H1 (cell line): ENCODE data around the gene GATB. TPM values are rescaled to one million over a fixed set of nuclear protein-coding genes. Genes with fewer than 3 reads are reported as not detected.

Experiments
- CTCF ChIA-PET: fragments of 300-600 bp; sonication (Branson Sonifier 250); formaldehyde crosslinking; loops from one replicate; lab custom pipeline; 2021; ENCODE audit not compliant: partially characterized antibody; lab: Charles Lee
- POLR2A ChIA-PET: fragments of 300-600 bp; sonication (Branson Sonifier 250); formaldehyde crosslinking; loops from one replicate; lab custom pipeline; 2021; ENCODE audit warnings: inconsistent platforms; ENCODE audit not compliant: partially characterized antibody; lab: Charles Lee
- DNase-seq, 2 experiments: peaks; one replicate each; pipeline versions ENCODE4 v3.0.0 to v3.0.0-alpha.2; 2010 to 2022; ENCODE audit warnings: low spot score in 2 of 2, low read depth in 1 of 2, mixed read lengths in 1 of 2
- FAIRE-seq: peaks from 2 replicates; lab custom pipeline; 2011; peaks lifted over from hg19 to GRCh38; lab: Jason Lieb, UNC
- H2AFZ ChIP-seq: 2 replicates; pipeline ENCODE4 v1.8.1; 2012; ENCODE audit warnings: low read length, inconsistent platforms
- H2AK5ac ChIP-seq: 2 replicates; pipeline ENCODE4 v1.6.1; 2013; ENCODE audit warnings: low read depth, low read length
- H2BK120ac ChIP-seq: replicated peaks from 2 replicates; pipeline ENCODE3; 2013; ENCODE audit warnings: low read depth, low read length, inconsistent platforms
- H2BK12ac ChIP-seq: 2 replicates; pipeline ENCODE4 v1.6.1; 2013; ENCODE audit warnings: low read depth, low read length
- H2BK15ac ChIP-seq: 2 replicates; pipeline ENCODE4 v1.6.1; 2013; ENCODE audit warnings: low read length
- H2BK20ac ChIP-seq: 2 replicates; pipeline ENCODE4 v1.6.1; 2013; ENCODE audit warnings: low read length
- H2BK5ac ChIP-seq: 2 replicates; pipeline ENCODE4 v1.6.1; 2013; ENCODE audit warnings: low read depth, low read length
- H3K14ac ChIP-seq: 2 replicates; pipeline ENCODE4 v1.6.1; 2013; ENCODE audit warnings: inconsistent platforms; ENCODE audit not compliant: insufficient read length
- H3K18ac ChIP-seq: 2 replicates; pipeline ENCODE4 v1.6.1; 2013; ENCODE audit warnings: low read length; ENCODE audit errors: extremely low read depth
- H3K23ac ChIP-seq: 2 replicates; pipeline ENCODE4 v1.6.1; 2013; ENCODE audit warnings: inconsistent platforms; ENCODE audit not compliant: insufficient read length
- H3K23me2 ChIP-seq: 2 replicates; pipeline ENCODE4 v1.6.1; 2013; ENCODE audit warnings: low read depth, low read length
- H3K27ac ChIP-seq: 2 replicates; pipeline ENCODE4 v1.6.1; 2011; ENCODE audit warnings: low read depth, low read length, inconsistent platforms
- H3K27me3 ChIP-seq, 4 experiments: replicated peaks in 1 of 4; 1 replicate in 1 of 4; 2 replicates in 3 of 4; pipeline versions ENCODE4 v1.6.1 to v1.8.1; 2011 to 2013; ENCODE audit warnings: low read length in 3 of 4, mild to moderate bottlenecking in 3 of 4, inconsistent platforms in 2 of 4, mixed read lengths in 2 of 4, moderate library complexity in 1 of 4; ENCODE audit not compliant: control insufficient read depth in 3 of 4, insufficient read depth in 3 of 4; ENCODE audit errors: extremely low read depth in 1 of 4
- H3K36me3 ChIP-seq, 4 experiments: 2 replicates each; pipeline versions ENCODE4 v1.6.1 to v1.8.1; 2011 to 2013; ENCODE audit warnings: mild to moderate bottlenecking in 4 of 4, low read length in 3 of 4, moderate library complexity in 2 of 4, control low read depth in 1 of 4, inconsistent platforms in 1 of 4; ENCODE audit not compliant: insufficient read depth in 4 of 4, control insufficient read depth in 2 of 4
- H3K4ac ChIP-seq: replicated peaks from 2 replicates; pipeline ENCODE3; 2013; ENCODE audit warnings: low read length, low read depth, mixed read lengths, inconsistent platforms; ENCODE audit not compliant: insufficient read length
- H3K4me1 ChIP-seq, 4 experiments: replicated peaks in 1 of 4; 1 replicate in 1 of 4; 2 replicates in 3 of 4; pipeline versions ENCODE4 v1.6.1 to v1.8.1; 2011 to 2013; ENCODE audit warnings: low read length in 3 of 4, inconsistent platforms in 2 of 4, mixed read lengths in 1 of 4; ENCODE audit not compliant: insufficient read depth in 4 of 4, control insufficient read depth in 3 of 4
- H3K4me2 ChIP-seq, 2 experiments: 2 replicates each; pipeline versions ENCODE4 v1.6.1 to v1.8.1; 2011 to 2013; ENCODE audit warnings: low read depth in 2 of 2, low read length in 2 of 2, control low read depth in 1 of 2, inconsistent platforms in 1 of 2, mild to moderate bottlenecking in 1 of 2; ENCODE audit not compliant: insufficient read depth in 1 of 2
- H3K4me3 ChIP-seq, 4 experiments: fragments of 200-600, 300-600 bp in 1 of 4; sonication (generic), shearing (Covaris generic), sonication (Bioruptor Twin) in 1 of 4; 2 replicates each; pipeline versions ENCODE4 v1.5.1 to v1.8.1; 2011 to 2016; ENCODE audit warnings: low read length in 4 of 4, low read depth in 3 of 4, control low read depth in 2 of 4, inconsistent platforms in 2 of 4, mild to moderate bottlenecking in 2 of 4, mixed read lengths in 1 of 4, moderate library complexity in 1 of 4; ENCODE audit not compliant: insufficient read depth in 2 of 4; ENCODE audit errors: extremely low read depth in 1 of 4
- H3K56ac ChIP-seq: replicated peaks from 2 replicates; pipeline ENCODE3; 2013; ENCODE audit warnings: low read depth, mild to moderate bottlenecking, mixed read lengths, low read length, inconsistent platforms; ENCODE audit not compliant: insufficient read length
- H3K79me1 ChIP-seq: 2 replicates; pipeline ENCODE4 v1.6.1; 2013; ENCODE audit warnings: low read depth, low read length, control low read depth
- H3K79me2 ChIP-seq, 2 experiments: 2 replicates each; pipeline versions ENCODE4 v1.6.1 to v1.8.1; 2012 to 2013; ENCODE audit warnings: low read length in 2 of 2, mild to moderate bottlenecking in 2 of 2, inconsistent platforms in 1 of 2; ENCODE audit not compliant: insufficient read depth in 2 of 2, control insufficient read depth in 1 of 2
- H3K9ac ChIP-seq, 4 experiments: replicated peaks in 1 of 4; 1 replicate in 1 of 4; 2 replicates in 3 of 4; pipeline versions ENCODE4 v1.6.1 to v1.8.1; 2011 to 2013; ENCODE audit warnings: low read depth in 3 of 4, low read length in 3 of 4, control low read depth in 2 of 4, mild to moderate bottlenecking in 2 of 4, moderate library complexity in 2 of 4, inconsistent platforms in 1 of 4; ENCODE audit errors: extremely low read depth in 1 of 4
- H3K9me3 ChIP-seq, 2 experiments: 2 replicates each; pipeline versions ENCODE4 v1.6.1 to v1.8.1; 2012 to 2013; ENCODE audit warnings: mild to moderate bottlenecking in 2 of 2, moderate library complexity in 2 of 2, control low read depth in 1 of 2, inconsistent platforms in 1 of 2, low read depth in 1 of 2, low read length in 1 of 2, mixed read lengths in 1 of 2; ENCODE audit not compliant: insufficient read depth in 2 of 2
- H4K20me1 ChIP-seq, 2 experiments: replicated peaks in 1 of 2; 2 replicates each; pipeline versions ENCODE3 to v1.8.1; 2011 to 2013; ENCODE audit warnings: inconsistent platforms in 2 of 2, low read length in 2 of 2, mild to moderate bottlenecking in 1 of 2; ENCODE audit not compliant: insufficient read depth in 2 of 2, control insufficient read depth in 1 of 2
- H4K5ac ChIP-seq: 2 replicates; pipeline ENCODE4 v1.6.1; 2013; ENCODE audit warnings: low read length, low read depth, mixed read lengths, inconsistent platforms; ENCODE audit not compliant: insufficient read length
- H4K8ac ChIP-seq: 2 replicates; pipeline ENCODE4 v1.8.0; 2013; ENCODE audit warnings: mild to moderate bottlenecking, moderate library complexity, low read length, inconsistent platforms; ENCODE audit not compliant: insufficient read depth; ENCODE audit errors: extremely low read depth
- H4K91ac ChIP-seq: replicated peaks from 2 replicates; pipeline ENCODE3; 2013; ENCODE audit warnings: low read length, mixed read lengths, inconsistent platforms; ENCODE audit not compliant: insufficient read length
- ASH2L ChIP-seq: fragments of 200-600, 300-600 bp; sonication (generic); IDR thresholded peaks from one replicate; pipeline ENCODE4 v1.7.1; 2017; ENCODE audit warnings: low read length
- CHD1 ChIP-seq: IDR thresholded peaks from 2 replicates; pipeline ENCODE4 v1.6.1; 2012; ENCODE audit warnings: low read depth, low read length, improper control_type of control experiment
- CTCF ChIP-seq, 3 experiments: IDR thresholded peaks; 1 replicate in 2 of 3; 2 replicates in 1 of 3; pipeline versions ENCODE4 v1.5.1 to v1.6.1; 2011; ENCODE audit warnings: low read length in 3 of 3, mild to moderate bottlenecking in 3 of 3, inconsistent platforms in 2 of 3, low read depth in 1 of 3, moderate library complexity in 1 of 3; ENCODE audit not compliant: insufficient read depth in 1 of 3; ENCODE audit errors: control extremely low read depth in 1 of 3
- POLR2AphosphoS5 ChIP-seq: IDR thresholded peaks from 2 replicates; pipeline ENCODE4 v1.6.1; 2011; ENCODE audit warnings: low read depth, low read length
- SIRT6 ChIP-seq: IDR thresholded peaks from one replicate; pipeline ENCODE4 v1.7.1; 2012; ENCODE audit warnings: low read length, inconsistent platforms
- SIX5 ChIP-seq: IDR thresholded peaks from 2 replicates; pipeline ENCODE4 v1.6.1; 2011; ENCODE audit warnings: mild to moderate bottlenecking, low read depth, low read length
- SUZ12 ChIP-seq: fragments of 200-600 bp; sonication (generic); IDR thresholded peaks from 2 replicates; pipeline ENCODE4 v1.6.1; 2012; ENCODE audit warnings: mild to moderate bottlenecking, inconsistent platforms, low read length, moderate library complexity, mixed read lengths
- TBP ChIP-seq: IDR thresholded peaks from 2 replicates; pipeline ENCODE4 v1.6.1; 2011; ENCODE audit warnings: low read depth, low read length, improper control_type of control experiment
- WGBS, 2 experiments: shearing (Covaris generic) in 1 of 2; methylation state at CpG; one replicate each; pipeline versions ENCODE4 v1.1.6 to v1.1.7; 2013 to 2015; ENCODE audit warnings: low lambda C conversion rate in 2 of 2, mixed read lengths in 2 of 2, inconsistent platforms in 1 of 2, low coverage in 1 of 2, missing lambda C conversion rate in 1 of 2; ENCODE audit not compliant: insufficient replicate concordance in 2 of 2, insufficient coverage in 1 of 2, insufficient read length in 1 of 2; ENCODE audit errors: extremely low coverage in 1 of 2, missing lambda C conversion rate in 1 of 2; 5-methylcytosine and 5-hydroxymethylcytosine counted together
- polyA plus RNA-seq, 7 experiments: library from polyadenylated mRNA; depleted of rRNA in 3 of 7; stranded (reverse) in 5 of 7; unstranded in 2 of 7; fragments of >200 nt in 5 of 7; fragments of 200-250 nt in 2 of 7; gene quantifications; 1 replicate in 5 of 7; 2 replicates in 1 of 7; 4 replicates in 1 of 7; pipeline versions ENCODE4 v1.2.1 to v1.2.3, GENCODE V29; 2011 to 2013; ENCODE audit warnings: missing spikeins in 2 of 7, mixed read lengths in 2 of 7
- total RNA-seq: library from RNA; stranded (reverse); fragmentation: NEBNext Ultra II Directional; extraction: Animal tissue kit (Norgen Biotek cat#: 25700); gene quantifications from 2 replicates; pipeline ENCODE4 v1.2.1, GENCODE V29; 2021

Gene GATB
- total and polyA plus RNA-seq, 2 of the 8 experiments (the other 6 are each of a cell fraction or from before 2014, with no cell fraction given) = 15.3 to 18.0 TPM

GRCh38 chr4:151681085-151681484, 79.7 kb downstream of the GATB start:
- Histone ChIP-seq H3K9me3 (no peaks in the 10 kb centered on the region), H4K20me1 (no peaks in the 10 kb centered on the region), H4K91ac (no peak overlapping the region), H3K18ac (no peak overlapping the region), H2BK5ac (no peak overlapping the region), H3K79me2 (no peaks in the 10 kb centered on the region), H3K9ac (no peak overlapping the region), H4K5ac (no peak overlapping the region), H2AFZ (no peak overlapping the region), H2BK15ac (no peak overlapping the region), H3K79me1 (no peaks in the 10 kb centered on the region), H2BK20ac (no peak overlapping the region), H3K23me2 (no peaks in the 10 kb centered on the region), H3K4me3 (no peak overlapping the region), H2BK120ac (no peak overlapping the region), H3K4me2 (no peak overlapping the region), H3K36me3 (peaks cover 0 to 2% (median 0%) of the 10 kb centered on the region in 4 experiments; a peak in 1 of 8 replicates), H3K4ac (no peak overlapping the region), H2BK12ac (no peak overlapping the region), H3K23ac (no peak overlapping the region), H3K56ac (no peak overlapping the region), H4K8ac (no peak overlapping the region), H2AK5ac (no peak overlapping the region), H3K14ac (no peak overlapping the region), H3K27ac (no peak overlapping the region), H3K27me3 (no peaks in the 10 kb centered on the region), H3K4me1 (no peaks in the 10 kb centered on the region)
- ChIA-PET POLR2A (no interaction called here), CTCF (interaction anchor here (1.3 to 1.4 kb wide), 2 partner anchors 11 to 121 kb away, joined by 3 to 4 read pairs; no protein-coding TSS in a partner anchor)
- TF ChIP-seq POLR2AphosphoS5 (no peak), SIRT6 (no peak), TBP (no peak), CHD1 (no peak), SUZ12 (no peak), SIX5 (no peak), CTCF (IDR thresholded peaks at IDR 0.05; ENCODE audit: control extremely low read depth in 1 of 3, insufficient read depth in 1 of 3, low read depth in 1 of 3, low read length in 3 of 3) (no peak), ASH2L (no peak)
- FAIRE-seq (no peak), DNase-seq (no peak)
- WGBS, 2 experiments = 89% methylated on average over 4 of the region's 4 CpGs; no CpG with 5 or more reads in 1 of the 2 experiments
